IPS-20b (cell line): Measurements from ENCODE around the gene KARS1.

Experiments
- H3K27ac ChIP-seq: one replicate; pipeline ENCODE4 v1.5.1; 2013; ENCODE audit warnings: low read length
- H3K27me3 ChIP-seq: 2 replicates; pipeline ENCODE4 v1.6.1; 2013; ENCODE audit warnings: mild to moderate bottlenecking, low read length, inconsistent platforms; ENCODE audit not compliant: insufficient read depth
- H3K36me3 ChIP-seq: 2 replicates; pipeline ENCODE4 v1.6.1; 2013; ENCODE audit warnings: low read depth, mild to moderate bottlenecking, inconsistent platforms, low read length, moderate library complexity; ENCODE audit not compliant: insufficient read depth
- H3K4me1 ChIP-seq: 2 replicates; pipeline ENCODE4 v1.6.1; 2013; ENCODE audit warnings: mild to moderate bottlenecking, control low read depth, inconsistent platforms, low read length, moderate library complexity; ENCODE audit not compliant: insufficient read depth
- H3K4me3 ChIP-seq: 2 replicates; pipeline ENCODE4 v1.5.1; 2013; ENCODE audit warnings: mild to moderate bottlenecking, low read length, inconsistent platforms
- H3K9ac ChIP-seq: 2 replicates; pipeline ENCODE4 v1.6.1; 2013; ENCODE audit warnings: low read depth, mild to moderate bottlenecking, inconsistent platforms, low read length, moderate library complexity
- H3K9me3 ChIP-seq: 2 replicates; pipeline ENCODE4 v1.6.1; 2013; ENCODE audit warnings: mild to moderate bottlenecking, low read depth, low read length, inconsistent platforms; ENCODE audit not compliant: insufficient read depth

The KARS1 gene

GRCh38 chr16:75578212-75578611, 69.3 kb downstream of the KARS1 start:
- no peaks in the 10 kb centered on the region for H3K27me3 ChIP-seq
- H3K36me3 ChIP-seq = peaks cover 60% of the 10 kb centered on the region

More at GRCh38 chr16:75578212-75578611, 69.3 kb downstream of the KARS1 start:
- no peak overlapping the region for H3K4me3 ChIP-seq
- 0 out of 2 replicates have a peak, but pooled peaks cover 5% of the 10 kb centered on the region for H3K4me1 ChIP-seq
- no peak overlapping the region for H3K27ac ChIP-seq
- H3K9me3 ChIP-seq = no peaks in the 10 kb centered on the region
- H3K9ac ChIP-seq = no peak overlapping the region
